Left lobe of liver (tissue), 2 donors: ENCODE results near the gene BSCL2. TPM values are rescaled to one million over a fixed set of nuclear protein-coding genes. Genes with fewer than 3 reads are reported as not detected.
"Not testable (repeated sequence)": the region's sequence is repeated elsewhere in the genome, so short reads cannot be mapped to it uniquely, and the experiment has no call there.

Experiments used
- ATAC-seq: fragments of 200-7000 bp; cut with Tn5 transposase; one replicate; pipeline ENCODE4 v1.9.1; 2020; ENCODE audit warnings: mild to moderate bottlenecking, moderate library complexity
- DNase-seq: peaks from one replicate; pipeline ENCODE4 v3.0.0-alpha.2; 2020; ENCODE audit warnings: low spot score
- total RNA-seq: library from RNA; stranded (reverse); gene quantifications from one replicate; pipeline ENCODE4 v1.2.1, GENCODE V29; 2021
- donor health status: DM: no; HTN: no; CAD: no; lungs with moderate emphysema.
- donor health status: DM: no; HTN: yes; CAD: no.

BSCL2 gene
- total RNA-seq, 1 donor from 2014 or later = 35.1 TPM

- ATAC-seq = peak; percentile 93
These were observed 42.1 kb downstream of the BSCL2 start, which contains the start of the genes C11orf98 and CSKMT for GRCh38 chr11:62665075-62665598. C11orf98 (minus strand) TSS chr11:62665210; CDS start chr11:62665169, 41 bp downstream. CSKMT (plus strand) TSS chr11:62665312; CDS start chr11:62665880, 568 bp downstream.

GRCh38 chr11:62664405-62665074, 42.7 kb downstream of the BSCL2 start:
- ATAC-seq = peak; percentile 43
- no peak for DNase-seq

More at GRCh38 chr11:62665075-62665598, 42.1 kb downstream of the BSCL2 start, which contains the start of the genes C11orf98 and CSKMT:
- peak; percentile 96 for DNase-seq

GRCh38 chr11:62656796-62657429, 50.3 kb downstream of the BSCL2 start:
- DNase-seq (no peak), ATAC-seq (no peak)

GRCh38 chr11:62654297-62654696, 52.9 kb downstream of the BSCL2 start:
- ATAC-seq = no peak
- no peak for DNase-seq

GRCh38 chr11:62652161-62653006, 54.8 kb downstream of the BSCL2 start:
- DNase-seq (no peak), ATAC-seq (no peak)

- ATAC-seq, DNase-seq: not testable (repeated sequence)
These were observed 56.9 kb downstream of the BSCL2 start for GRCh38 chr11:62650283-62650682.

GRCh38 chr11:62649486-62649885, 57.7 kb downstream of the BSCL2 start:
- DNase-seq (no peak), ATAC-seq (no peak)

- DNase-seq (no peak), ATAC-seq (no peak)
These were observed 58.3 kb downstream of the BSCL2 start for GRCh38 chr11:62648967-62649364.

- ATAC-seq = no peak
These were observed 58.8 kb downstream of the BSCL2 start for GRCh38 chr11:62648185-62648966.

GRCh38 chr11:62647609-62648005, 59.6 kb downstream of the BSCL2 start:
- ATAC-seq (no peak), DNase-seq (no peak)

More at GRCh38 chr11:62648185-62648966, 58.8 kb downstream of the BSCL2 start:
- no peak for DNase-seq

GRCh38 chr11:62646825-62647608, 60.2 kb downstream of the BSCL2 start:
- ATAC-seq = peak; percentile 10
- DNase-seq = no peak

GRCh38 chr11:62645946-62646824, 61.0 kb downstream of the BSCL2 start, which contains the start of gene GANAB:
GANAB (minus strand) TSS chr11:62646613; CDS start chr11:62646599, 14 bp downstream.
- DNase-seq = peak; percentile 99
- ATAC-seq = peak; percentile 93

- no peak for DNase-seq
- ATAC-seq = no peak
These were observed 61.6 kb downstream of the BSCL2 start for GRCh38 chr11:62645671-62645945.

- no peak for ATAC-seq
These were observed 63.0 kb downstream of the BSCL2 start for GRCh38 chr11:62644220-62644619.

More at GRCh38 chr11:62644220-62644619, 63.0 kb downstream of the BSCL2 start:
- DNase-seq = no peak
